GM12891 (cell line): ENCODE results near the gene ATG5.

Source experiments
- DNase-seq: peaks from one replicate; pipeline ENCODE4 v3.0.0; 2011; ENCODE audit warnings: low spot score; ENCODE audit not compliant: insufficient read length
- FAIRE-seq: peaks from 2 replicates; lab custom pipeline; 2011; peaks lifted over from hg19 to GRCh38; lab: Jason Lieb, UNC
- PAX5 ChIP-seq: IDR thresholded peaks from 2 replicates; pipeline ENCODE4 v1.6.1; 2011; ENCODE audit warnings: low read length, moderate library complexity, mild to moderate bottlenecking; ENCODE audit not compliant: insufficient read depth, severe bottlenecking
- POLR2A ChIP-seq: IDR thresholded peaks from 2 replicates; pipeline ENCODE4 v1.6.1; 2011; ENCODE audit warnings: low read depth, low read length, control low read depth
- POLR2AphosphoS5 ChIP-seq: IDR thresholded peaks from 2 replicates; pipeline ENCODE4 v1.6.1; 2011; ENCODE audit warnings: low read depth, low read length, control low read depth
- POU2F2 ChIP-seq: IDR thresholded peaks from 2 replicates; pipeline ENCODE4 v1.6.1; 2011; ENCODE audit warnings: low read depth, mild to moderate bottlenecking, control low read depth, low read length, moderate library complexity
- SPI1 ChIP-seq: IDR thresholded peaks from 2 replicates; pipeline ENCODE4 v1.6.1; 2011; ENCODE audit warnings: low read depth, low read length, control low read depth
- TAF1 ChIP-seq: IDR thresholded peaks from 2 replicates; pipeline ENCODE4 v1.6.1; 2011; ENCODE audit warnings: low read depth, low read length, control low read depth

ATG5 gene

GRCh38 chr6:106360410-106360988 is 34.9 kb upstream of the ATG5 start, which contains the start of gene CRYBG1:
Gene CRYBG1, plus strand, starts transcription at chr6:106360717. Its CDS starts 192 bp downstream, at chr6:106360909.
- TF ChIP-seq POLR2AphosphoS5: no peak
- TF ChIP-seq TAF1: no peak
- no peak for TF ChIP-seq PAX5
- no peak for TF ChIP-seq POLR2A
- TF ChIP-seq SPI1: no peak
- no peak for TF ChIP-seq POU2F2
- peak; percentile 69 for DNase-seq
- FAIRE-seq: peak; percentile 73

- FAIRE-seq (no peak), DNase-seq (no peak)
- no peak for TF ChIP-seq TAF1
Measured at GRCh38 chr6:106359959-106360409, 34.4 kb upstream of the ATG5 start.

GRCh38 chr6:106356378-106356777 is 30.8 kb upstream of the ATG5 start:
- FAIRE-seq (no peak), DNase-seq (no peak)
- TF ChIP-seq POLR2AphosphoS5: no peak
- no peak for TF ChIP-seq POU2F2
- no peak for TF ChIP-seq POLR2A
- TF ChIP-seq PAX5: no peak
- TF ChIP-seq TAF1: no peak
- TF ChIP-seq SPI1: no peak

GRCh38 chr6:106347219-106347618 is 21.7 kb upstream of the ATG5 start:
- FAIRE-seq: no peak
- TF ChIP-seq POLR2A (no peak), TAF1 (no peak), SPI1 (no peak), POLR2AphosphoS5 (no peak), PAX5 (no peak), POU2F2 (no peak)
- DNase-seq: no peak

- TF ChIP-seq POLR2A (no peak), PAX5 (no peak), TAF1 (no peak), SPI1 (no peak), POU2F2 (no peak)
- peak; percentile 72 for FAIRE-seq
- no peak for DNase-seq
Measured at GRCh38 chr6:106339334-106340029, 13.9 kb upstream of the ATG5 start.

- FAIRE-seq (no peak), DNase-seq (no peak)
- TF ChIP-seq POU2F2 (no peak), POLR2AphosphoS5 (no peak), TAF1 (no peak), SPI1 (no peak), POLR2A (no peak), PAX5 (no peak)
Measured at GRCh38 chr6:106334646-106335448, 9.3 kb upstream of the ATG5 start.

GRCh38 chr6:106324726-106325335 is 729 bp downstream of the ATG5 start:
- no peak for DNase-seq
- FAIRE-seq: no peak
- TF ChIP-seq POLR2A: no peak
- TF ChIP-seq POLR2AphosphoS5: no peak
- no peak for TF ChIP-seq SPI1
- no peak for TF ChIP-seq POU2F2
- no peak for TF ChIP-seq PAX5
- TF ChIP-seq TAF1: no peak

- FAIRE-seq: no peak
Measured at GRCh38 chr6:106321940-106322339, 3.6 kb downstream of the ATG5 start.

More at GRCh38 chr6:106321940-106322339, 3.6 kb downstream of the ATG5 start:
- TF ChIP-seq POU2F2 (no peak), SPI1 (no peak), POLR2AphosphoS5 (no peak), PAX5 (no peak), TAF1 (no peak), POLR2A (no peak)
- DNase-seq: no peak
